Gastrocnemius medialis (tissue), 4 donors: Measurements from ENCODE around the gene ERC1.

Experiments used
- POLR2A ChIP-seq, 2 donors: fragments of 450-650 bp; IDR thresholded peaks; one replicate each; pipeline ENCODE4 v1.6.1; 2017; ENCODE audit warnings: antibody characterized with exemption in 2 of 2, mild to moderate bottlenecking in 2 of 2, moderate library complexity in 2 of 2
- TF ChIP-seq, protein P1 (sequence below), 5 experiments: fragments of 450-650 bp in 3 of 5; fragments of 200-600 bp in 2 of 5; sonication (generic) in 2 of 5; IDR thresholded peaks in 4 of 5; conservative IDR thresholded peaks in 1 of 5; 1 replicate in 4 of 5; 2 replicates in 1 of 5; pipeline ENCODE4 v1.5.1; 2016 to 2019; ENCODE audit warnings: antibody characterized with exemption in 5 of 5, mild to moderate bottlenecking in 3 of 5, moderate library complexity in 3 of 5

DNA sequence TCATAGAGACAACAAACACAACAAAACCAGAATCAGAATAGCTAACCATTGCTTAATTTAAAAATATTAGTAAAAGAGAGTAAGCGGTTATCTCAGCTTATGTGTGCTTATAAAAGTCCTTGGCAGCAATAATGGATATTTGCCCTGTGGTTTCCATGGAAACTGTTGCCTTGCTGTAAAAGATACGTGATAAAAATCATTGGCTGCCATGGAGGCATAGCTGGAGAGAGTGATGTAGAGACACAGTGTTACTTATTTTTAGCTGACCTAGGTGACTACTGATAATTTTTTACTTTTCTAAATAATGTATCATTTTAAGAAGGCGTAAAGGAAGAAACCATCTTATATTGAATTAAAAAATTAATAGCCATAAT, 92.9 kb downstream of the ERC1 start:
- TF ChIP-seq, protein P1, sequence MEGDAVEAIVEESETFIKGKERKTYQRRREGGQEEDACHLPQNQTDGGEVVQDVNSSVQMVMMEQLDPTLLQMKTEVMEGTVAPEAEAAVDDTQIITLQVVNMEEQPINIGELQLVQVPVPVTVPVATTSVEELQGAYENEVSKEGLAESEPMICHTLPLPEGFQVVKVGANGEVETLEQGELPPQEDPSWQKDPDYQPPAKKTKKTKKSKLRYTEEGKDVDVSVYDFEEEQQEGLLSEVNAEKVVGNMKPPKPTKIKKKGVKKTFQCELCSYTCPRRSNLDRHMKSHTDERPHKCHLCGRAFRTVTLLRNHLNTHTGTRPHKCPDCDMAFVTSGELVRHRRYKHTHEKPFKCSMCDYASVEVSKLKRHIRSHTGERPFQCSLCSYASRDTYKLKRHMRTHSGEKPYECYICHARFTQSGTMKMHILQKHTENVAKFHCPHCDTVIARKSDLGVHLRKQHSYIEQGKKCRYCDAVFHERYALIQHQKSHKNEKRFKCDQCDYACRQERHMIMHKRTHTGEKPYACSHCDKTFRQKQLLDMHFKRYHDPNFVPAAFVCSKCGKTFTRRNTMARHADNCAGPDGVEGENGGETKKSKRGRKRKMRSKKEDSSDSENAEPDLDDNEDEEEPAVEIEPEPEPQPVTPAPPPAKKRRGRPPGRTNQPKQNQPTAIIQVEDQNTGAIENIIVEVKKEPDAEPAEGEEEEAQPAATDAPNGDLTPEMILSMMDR (IDR thresholded peaks at IDR 0.05 in 4 of 5, conservative IDR thresholded peaks at IDR 0.05 in 1 of 5), result no peak
- no peak for TF ChIP-seq POLR2A (IDR thresholded peaks at IDR 0.05)
